Measurements from ENCODE around the gene EPHB3.

EPHB3 gene

GRCh38 chr3:184542577-184542976 is 19.0 kb upstream of the EPHB3 start:
- no peak for FAIRE-seq
- DNase-seq (ENCODE audit: extremely low spot score, insufficient read length, low read depth): no peak

- DNase-seq (ENCODE audit: extremely low spot score, insufficient read length, low read depth) (no peak), FAIRE-seq (no peak)
These were observed 18.3 kb upstream of the EPHB3 start for GRCh38 chr3:184543256-184543655.

GRCh38 chr3:184543843-184544512 is 17.6 kb upstream of the EPHB3 start:
- no peak for FAIRE-seq
- DNase-seq (ENCODE audit: extremely low spot score, insufficient read length, low read depth): peak; percentile 58

GRCh38 chr3:184544513-184544861 is 17.1 kb upstream of the EPHB3 start:
- FAIRE-seq (no peak), DNase-seq (ENCODE audit: extremely low spot score, insufficient read length, low read depth) (no peak)

GRCh38 chr3:184545769-184546168 is 15.8 kb upstream of the EPHB3 start:
- FAIRE-seq: no peak

GRCh38 chr3:184546252-184546651 is 15.3 kb upstream of the EPHB3 start:
- no peak for DNase-seq (ENCODE audit: extremely low spot score, insufficient read length, low read depth)
- no peak for FAIRE-seq

More at GRCh38 chr3:184545769-184546168, 15.8 kb upstream of the EPHB3 start:
- no peak for DNase-seq (ENCODE audit: extremely low spot score, insufficient read length, low read depth)

GRCh38 chr3:184549796-184550577 is 11.6 kb upstream of the EPHB3 start:
- no peak for FAIRE-seq

GRCh38 chr3:184551103-184551502 is 10.5 kb upstream of the EPHB3 start:
- DNase-seq (ENCODE audit: extremely low spot score, insufficient read length, low read depth) (no peak), FAIRE-seq (no peak)

More at GRCh38 chr3:184549796-184550577, 11.6 kb upstream of the EPHB3 start:
- no peak for DNase-seq (ENCODE audit: extremely low spot score, insufficient read length, low read depth)

GRCh38 chr3:184551614-184552256 is 9.8 kb upstream of the EPHB3 start:
- DNase-seq (ENCODE audit: extremely low spot score, insufficient read length, low read depth) (no peak), FAIRE-seq (no peak)

GRCh38 chr3:184552296-184552695 is 9.3 kb upstream of the EPHB3 start:
- no peak for DNase-seq (ENCODE audit: extremely low spot score, insufficient read length, low read depth)
- FAIRE-seq: no peak

- FAIRE-seq (no peak), DNase-seq (ENCODE audit: extremely low spot score, insufficient read length, low read depth) (no peak)
These were observed 8.7 kb upstream of the EPHB3 start for GRCh38 chr3:184552863-184553262.

- FAIRE-seq (no peak), DNase-seq (ENCODE audit: extremely low spot score, insufficient read length, low read depth) (no peak)
These were observed 8.2 kb upstream of the EPHB3 start for GRCh38 chr3:184553385-184553784.

GRCh38 chr3:184554461-184554860 is 7.1 kb upstream of the EPHB3 start:
- FAIRE-seq (no peak), DNase-seq (ENCODE audit: extremely low spot score, insufficient read length, low read depth) (no peak)

GRCh38 chr3:184556582-184557347 is 4.8 kb upstream of the EPHB3 start:
- DNase-seq (ENCODE audit: extremely low spot score, insufficient read length, low read depth) (no peak), FAIRE-seq (no peak)

- DNase-seq (ENCODE audit: extremely low spot score, insufficient read length, low read depth) (no peak), FAIRE-seq (no peak)
These were observed 4.1 kb upstream of the EPHB3 start for GRCh38 chr3:184557348-184557950.

- no peak for FAIRE-seq
- no peak for DNase-seq (ENCODE audit: extremely low spot score, insufficient read length, low read depth)
These were observed 2.9 kb upstream of the EPHB3 start for GRCh38 chr3:184558726-184559125.

GRCh38 chr3:184559336-184559735 is 2.2 kb upstream of the EPHB3 start:
- FAIRE-seq (no peak), DNase-seq (ENCODE audit: extremely low spot score, insufficient read length, low read depth) (no peak)

- FAIRE-seq: no peak
- no peak for DNase-seq (ENCODE audit: extremely low spot score, insufficient read length, low read depth)
These were observed 1.1 kb upstream of the EPHB3 start for GRCh38 chr3:184560531-184560930.

GRCh38 chr3:184561913-184562877 is 610 bp downstream of the EPHB3 start:
- FAIRE-seq: no peak
- no peak for DNase-seq (ENCODE audit: extremely low spot score, insufficient read length, low read depth)
